Activated CD8-positive, alpha-beta T cell treated with anti-CD3 and anti-CD28 coated beads for 36 hours (primary cell): ENCODE data around the gene AKAP10. TPM values are rescaled to one million over a fixed set of nuclear protein-coding genes. Genes with fewer than 3 reads are reported as not detected.

Experiments
- ATAC-seq: fragments of 200-7000 bp; cut with Tn5 transposase; one replicate; pipeline ENCODE4 v1.10.0; 2021; ENCODE audit warnings: mild to moderate bottlenecking, moderate library complexity
- CTCF ChIA-PET: fragments of 350-600 bp; sonication (Branson Sonifier 250); formaldehyde crosslinking; loops from one replicate; lab custom pipeline; 2021; ENCODE audit warnings: antibody characterized with exemption; lab: Charles Lee
- POLR2A ChIA-PET: fragments of 350-600 bp; sonication (Branson Sonifier 250); formaldehyde crosslinking; loops from one replicate; lab custom pipeline; 2021; ENCODE audit warnings: antibody characterized with exemption; lab: Charles Lee
- DNase-seq: peaks from one replicate; pipeline ENCODE4 v3.0.0-alpha.2; 2020
- H3K27ac Mint-ChIP-seq: one replicate; pipeline ENCODE4 v1.8.0; 2021; ENCODE audit warnings: mild to moderate bottlenecking, mixed read lengths
- H3K27me3 Mint-ChIP-seq: one replicate; pipeline ENCODE4 v1.8.0; 2021; ENCODE audit warnings: mixed read lengths
- H3K36me3 Mint-ChIP-seq: one replicate; pipeline ENCODE4 v1.8.0; 2021; ENCODE audit warnings: low read depth, mixed read lengths
- H3K4me1 Mint-ChIP-seq: one replicate; pipeline ENCODE4 v1.8.0; 2021; ENCODE audit warnings: low read depth, mixed read lengths
- H3K4me3 Mint-ChIP-seq: one replicate; pipeline ENCODE4 v1.8.0; 2021; ENCODE audit warnings: mild to moderate bottlenecking, moderate library complexity, mixed read lengths
- H3K9me3 Mint-ChIP-seq: one replicate; pipeline ENCODE4 v1.8.0; 2021; ENCODE audit warnings: mixed read lengths
- intact Hi-C: fragments of 100-400 bp; cut with micrococcal nuclease; formaldehyde crosslinking; loops from one replicate; pipeline ENCODE4 v1.10.0; 2022
- total RNA-seq, 2 experiments: library from RNA; stranded (reverse); gene quantifications; one replicate each; pipeline ENCODE4 v1.2.3, GENCODE V29; 2021
- TF ChIP-seq, protein P1 (sequence below): fragments of 200-600 bp; IDR thresholded peaks from one replicate; pipeline ENCODE4 v1.8.0; 2022; ENCODE audit warnings: antibody characterized with exemption, mild to moderate bottlenecking

Gene AKAP10
- total RNA-seq, 2 experiments from 2014 or later, result 38.6 to 39.2 TPM

DNA sequence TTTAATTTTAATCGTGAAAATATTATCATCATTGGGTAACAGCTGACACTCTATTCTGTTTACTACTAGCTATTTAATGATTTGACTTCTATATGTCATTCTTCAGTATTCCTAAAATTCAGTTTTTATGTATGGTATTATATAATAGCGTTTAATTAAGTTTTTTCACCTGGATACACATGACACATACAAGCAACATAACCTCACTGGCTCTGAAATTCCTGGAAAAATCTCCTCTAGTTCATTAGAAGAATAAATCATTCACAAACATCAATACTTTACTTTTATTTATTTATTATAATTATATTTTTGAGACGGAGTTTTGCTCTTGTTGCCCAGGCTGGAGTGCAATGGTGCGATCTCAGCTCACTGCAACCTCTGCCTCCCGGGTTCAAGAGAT lies 44.0 kb downstream of the AKAP10 start:
- Mint-ChIP-seq H3K36me3 (peaks cover 39% of the 10 kb centered on the region), H3K4me1 (peaks cover 4% of the 10 kb centered on the region), H3K9me3 (no peaks in the 10 kb centered on the region), H3K27ac (no peak overlapping the region), H3K27me3 (no peaks in the 10 kb centered on the region), H3K4me3 (no peak overlapping the region)
- ChIA-PET POLR2A (interaction anchor here (0.6 to 0.7 kb wide), 2 partner anchors 70 to 284 kb away, joined by 3 to 4 read pairs; no protein-coding TSS in a partner anchor), CTCF (no interaction called here)
- intact Hi-C loops, result no loop called here
- TF ChIP-seq, protein P1, sequence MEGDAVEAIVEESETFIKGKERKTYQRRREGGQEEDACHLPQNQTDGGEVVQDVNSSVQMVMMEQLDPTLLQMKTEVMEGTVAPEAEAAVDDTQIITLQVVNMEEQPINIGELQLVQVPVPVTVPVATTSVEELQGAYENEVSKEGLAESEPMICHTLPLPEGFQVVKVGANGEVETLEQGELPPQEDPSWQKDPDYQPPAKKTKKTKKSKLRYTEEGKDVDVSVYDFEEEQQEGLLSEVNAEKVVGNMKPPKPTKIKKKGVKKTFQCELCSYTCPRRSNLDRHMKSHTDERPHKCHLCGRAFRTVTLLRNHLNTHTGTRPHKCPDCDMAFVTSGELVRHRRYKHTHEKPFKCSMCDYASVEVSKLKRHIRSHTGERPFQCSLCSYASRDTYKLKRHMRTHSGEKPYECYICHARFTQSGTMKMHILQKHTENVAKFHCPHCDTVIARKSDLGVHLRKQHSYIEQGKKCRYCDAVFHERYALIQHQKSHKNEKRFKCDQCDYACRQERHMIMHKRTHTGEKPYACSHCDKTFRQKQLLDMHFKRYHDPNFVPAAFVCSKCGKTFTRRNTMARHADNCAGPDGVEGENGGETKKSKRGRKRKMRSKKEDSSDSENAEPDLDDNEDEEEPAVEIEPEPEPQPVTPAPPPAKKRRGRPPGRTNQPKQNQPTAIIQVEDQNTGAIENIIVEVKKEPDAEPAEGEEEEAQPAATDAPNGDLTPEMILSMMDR, result no peak
- DNase-seq, result no peak
- no peak for ATAC-seq

GRCh38 chr17:19933221-19933620 lies 44.4 kb downstream of the AKAP10 start:
- no peaks in the 10 kb centered on the region for H3K9me3 Mint-ChIP-seq
- CTCF ChIA-PET, result no interaction called here
- POLR2A ChIA-PET, result interaction anchor here (0.6 to 0.7 kb wide), 2 partner anchors 70 to 284 kb away, joined by 3 to 4 read pairs; no protein-coding TSS in a partner anchor
- ATAC-seq (no peak), DNase-seq (no peak)
- H3K4me3 Mint-ChIP-seq, result no peak overlapping the region
- peaks cover 6% of the 10 kb centered on the region for H3K4me1 Mint-ChIP-seq
- no peaks in the 10 kb centered on the region for H3K27me3 Mint-ChIP-seq
- intact Hi-C loops, result no loop called here
- H3K27ac Mint-ChIP-seq, result no peak overlapping the region
- TF ChIP-seq, protein P1, result no peak
- peaks cover 44% of the 10 kb centered on the region for H3K36me3 Mint-ChIP-seq

DNA sequence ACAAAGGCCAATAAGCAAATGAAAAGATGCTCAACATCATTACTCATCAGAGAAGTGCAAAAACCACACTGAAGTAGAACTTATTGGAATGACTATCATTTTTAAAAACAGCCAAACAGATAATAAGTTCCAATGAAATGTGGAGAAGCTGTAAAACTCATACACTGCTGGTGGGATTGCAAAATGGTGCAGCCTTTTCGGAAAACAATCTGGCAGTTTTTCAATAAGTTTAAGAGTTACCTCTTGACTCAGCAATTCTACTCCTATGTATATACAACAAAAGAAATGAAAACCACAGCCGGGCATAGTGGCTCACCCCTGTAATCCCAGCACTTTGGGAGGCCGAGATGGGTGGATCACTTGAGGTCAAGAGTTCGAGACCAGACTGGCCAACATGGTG lies 49.3 kb downstream of the AKAP10 start:
- Mint-ChIP-seq H3K27ac (peak overlapping the region; percentile 34), H3K9me3 (no peaks in the 10 kb centered on the region), H3K27me3 (no peaks in the 10 kb centered on the region), H3K36me3 (peaks cover 52% of the 10 kb centered on the region), H3K4me1 (peaks cover 17% of the 10 kb centered on the region), H3K4me3 (no peak overlapping the region)
- CTCF ChIA-PET, result interaction anchor here (0.9 to 1.0 kb wide), 2 partner anchors 11 to 16 kb away, joined by 3 read pairs; no protein-coding TSS in a partner anchor
- ATAC-seq (no peak), DNase-seq (no peak)
- POLR2A ChIA-PET, result interaction anchor here (0.6 kb wide), 1 partner anchor 25 kb away, joined by 3 read pairs; no protein-coding TSS in a partner anchor
- intact Hi-C loops, result no loop called here
- TF ChIP-seq, protein P1, result no peak

DNA sequence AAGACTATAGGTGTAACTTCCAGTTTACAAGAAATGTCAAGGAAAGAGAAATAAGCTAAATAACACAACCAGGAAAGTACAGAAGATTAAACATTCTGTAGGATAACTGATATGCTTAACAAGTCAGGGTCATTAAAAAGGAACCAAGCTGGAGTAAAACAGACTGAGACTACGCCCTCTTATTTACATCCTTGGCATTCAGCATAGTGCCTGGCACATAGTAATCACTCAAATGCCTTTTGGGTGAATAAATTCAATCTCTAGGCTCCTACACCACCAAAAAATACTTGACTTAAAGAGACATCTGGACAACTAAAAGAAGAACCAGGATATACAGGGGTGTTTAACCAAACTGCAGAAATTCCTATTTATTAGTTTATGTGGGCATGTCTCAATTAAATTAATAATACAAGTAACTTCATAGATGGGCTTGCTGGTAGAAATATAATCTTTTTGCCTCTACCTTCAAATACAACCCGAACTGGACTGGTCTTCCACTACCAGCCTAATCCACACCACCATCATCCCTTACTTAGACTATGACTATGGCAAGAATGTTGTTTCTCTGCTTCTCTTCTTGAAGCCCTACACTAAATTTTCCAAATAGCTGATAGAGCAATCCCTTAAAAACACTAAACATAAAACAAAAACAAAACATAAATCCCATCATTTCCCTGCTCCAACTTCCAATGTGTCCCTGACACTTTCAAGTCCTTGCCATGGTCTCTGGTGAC lies 62.2 kb downstream of the AKAP10 start:
- POLR2A ChIA-PET, result interaction anchor here (1.1 kb wide), 1 partner anchor 8 kb away, joined by 5 read pairs; no protein-coding TSS in a partner anchor
- H3K4me1 Mint-ChIP-seq, result no peaks in the 10 kb centered on the region
- no peak overlapping the region for H3K4me3 Mint-ChIP-seq
- H3K36me3 Mint-ChIP-seq, result peaks cover 42% of the 10 kb centered on the region
- no peak overlapping the region for H3K27ac Mint-ChIP-seq
- TF ChIP-seq, protein P1, result no peak
- H3K27me3 Mint-ChIP-seq, result no peaks in the 10 kb centered on the region
- H3K9me3 Mint-ChIP-seq, result no peaks in the 10 kb centered on the region
- intact Hi-C loops, result no loop called here
- CTCF ChIA-PET, result no interaction called here
- DNase-seq (no peak), ATAC-seq (no peak)

DNA sequence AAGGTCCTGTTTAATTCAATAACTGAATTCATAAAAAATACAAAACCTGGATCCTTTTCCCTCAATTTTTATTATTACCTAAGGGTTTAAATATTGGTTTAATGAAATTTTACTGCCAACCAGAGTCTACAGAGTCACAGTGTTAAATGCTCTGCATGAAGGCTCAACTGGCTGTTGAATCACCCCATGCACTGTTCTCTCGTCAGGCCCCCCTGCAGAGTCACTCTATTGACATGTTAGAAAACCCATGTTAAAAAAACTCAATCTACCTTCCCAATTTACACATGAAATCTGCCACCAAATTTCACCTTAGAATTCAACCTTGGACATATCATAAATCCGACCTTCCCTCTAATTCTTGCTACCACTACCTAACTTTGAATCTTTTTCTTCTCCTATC lies 66.6 kb downstream of the AKAP10 start:
- no peaks in the 10 kb centered on the region for H3K9me3 Mint-ChIP-seq
- intact Hi-C loops, result no loop called here
- H3K4me1 Mint-ChIP-seq, result no peaks in the 10 kb centered on the region
- no peaks in the 10 kb centered on the region for H3K27me3 Mint-ChIP-seq
- H3K27ac Mint-ChIP-seq, result peak overlapping the region; percentile 10
- no peak overlapping the region for H3K4me3 Mint-ChIP-seq
- TF ChIP-seq, protein P1, result no peak
- ChIA-PET CTCF (no interaction called here), POLR2A (interaction anchor here (1.0 kb wide), 1 partner anchor 65 kb away, joined by 3 read pairs; no protein-coding TSS in a partner anchor)
- ATAC-seq, result no peak
- peaks cover 48% of the 10 kb centered on the region for H3K36me3 Mint-ChIP-seq
- no peak for DNase-seq
